LNCaP clone FGC (cell line): Measurements from ENCODE around the gene ROR2.

Source experiments
- DNase-seq: peaks from one replicate; pipeline ENCODE4 v3.0.0-alpha.2; 2011; ENCODE audit warnings: low read depth
- H3K4me3 ChIP-seq: 2 replicates; pipeline ENCODE4 v1.5.1; 2011; ENCODE audit warnings: mild to moderate bottlenecking, low read depth, low read length, control low read depth
- TF ChIP-seq, protein P1 (sequence below): IDR thresholded peaks from 2 replicates; pipeline ENCODE4 v1.5.1; 2012; ENCODE audit warnings: mild to moderate bottlenecking; ENCODE audit not compliant: control insufficient read depth, insufficient read depth; ENCODE audit errors: extremely low read depth

ROR2 gene

DNA sequence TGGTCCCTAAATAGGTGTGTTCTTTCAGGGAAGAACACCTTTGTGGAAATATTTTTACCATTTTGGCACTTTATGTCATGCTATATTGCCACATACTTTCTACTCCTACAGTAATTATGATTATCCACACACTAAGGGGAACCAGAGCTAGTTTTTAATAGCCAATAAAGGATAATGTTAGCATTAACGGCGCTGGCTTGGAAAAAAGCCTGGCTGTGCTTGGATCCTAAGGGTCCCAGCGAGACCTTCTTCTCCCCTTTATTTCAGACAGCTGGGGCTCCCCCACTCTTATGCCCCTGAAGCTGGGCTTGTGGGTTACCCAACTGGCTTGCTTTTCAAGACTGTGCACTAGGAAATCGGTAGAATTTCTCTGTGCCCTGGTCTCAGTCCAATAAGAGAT is 367.8 kb downstream of the ROR2 start:
- TF ChIP-seq, protein P1, sequence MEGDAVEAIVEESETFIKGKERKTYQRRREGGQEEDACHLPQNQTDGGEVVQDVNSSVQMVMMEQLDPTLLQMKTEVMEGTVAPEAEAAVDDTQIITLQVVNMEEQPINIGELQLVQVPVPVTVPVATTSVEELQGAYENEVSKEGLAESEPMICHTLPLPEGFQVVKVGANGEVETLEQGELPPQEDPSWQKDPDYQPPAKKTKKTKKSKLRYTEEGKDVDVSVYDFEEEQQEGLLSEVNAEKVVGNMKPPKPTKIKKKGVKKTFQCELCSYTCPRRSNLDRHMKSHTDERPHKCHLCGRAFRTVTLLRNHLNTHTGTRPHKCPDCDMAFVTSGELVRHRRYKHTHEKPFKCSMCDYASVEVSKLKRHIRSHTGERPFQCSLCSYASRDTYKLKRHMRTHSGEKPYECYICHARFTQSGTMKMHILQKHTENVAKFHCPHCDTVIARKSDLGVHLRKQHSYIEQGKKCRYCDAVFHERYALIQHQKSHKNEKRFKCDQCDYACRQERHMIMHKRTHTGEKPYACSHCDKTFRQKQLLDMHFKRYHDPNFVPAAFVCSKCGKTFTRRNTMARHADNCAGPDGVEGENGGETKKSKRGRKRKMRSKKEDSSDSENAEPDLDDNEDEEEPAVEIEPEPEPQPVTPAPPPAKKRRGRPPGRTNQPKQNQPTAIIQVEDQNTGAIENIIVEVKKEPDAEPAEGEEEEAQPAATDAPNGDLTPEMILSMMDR: no peak
- H3K4me3 ChIP-seq: no peak overlapping the region
- no peak for DNase-seq

DNA sequence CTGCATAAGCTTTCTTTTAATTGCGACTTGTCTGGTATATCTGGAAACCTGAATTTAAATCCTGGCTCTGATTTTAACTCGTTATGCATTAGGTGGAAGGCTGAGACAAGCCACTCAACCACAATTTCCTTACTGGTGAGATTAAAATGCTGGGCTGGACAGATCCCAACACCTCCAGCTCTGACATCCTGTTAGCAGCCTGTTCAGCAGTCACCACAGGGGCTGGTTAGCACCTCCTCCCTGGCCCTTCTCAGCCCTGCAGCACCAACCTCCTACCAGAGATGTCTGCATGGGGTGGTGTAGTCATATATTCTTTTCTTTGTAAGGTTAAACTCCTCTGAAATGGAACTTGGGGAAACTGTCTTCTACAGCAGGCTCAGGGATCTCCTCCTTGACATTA is 369.9 kb downstream of the ROR2 start:
- no peak for DNase-seq
- TF ChIP-seq, protein P1: no peak

DNA sequence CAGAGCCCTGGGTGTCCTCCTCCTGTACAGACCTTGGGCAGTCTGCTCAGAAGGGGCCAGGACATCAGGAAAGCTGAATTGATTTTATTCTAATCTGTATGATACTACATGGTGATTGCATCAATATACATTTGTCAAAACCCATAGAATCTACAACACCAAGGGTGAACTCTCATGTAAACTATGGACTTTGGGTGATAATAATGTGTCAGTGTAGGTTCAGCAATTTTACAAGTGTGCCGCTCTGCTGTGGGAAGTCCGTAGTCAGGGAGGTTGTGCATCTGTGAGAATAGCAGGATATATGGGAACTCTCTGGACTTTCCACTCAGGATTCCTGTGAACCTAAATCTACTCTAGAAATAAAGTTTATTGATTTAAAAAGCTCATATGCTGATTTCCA is 371.1 kb downstream of the ROR2 start:
- DNase-seq: no peak
- H3K4me3 ChIP-seq: no peak overlapping the region
- TF ChIP-seq, protein P1: no peak

More for the DNA sequence above, 369.9 kb downstream of the ROR2 start:
- H3K4me3 ChIP-seq: no peak overlapping the region

DNA sequence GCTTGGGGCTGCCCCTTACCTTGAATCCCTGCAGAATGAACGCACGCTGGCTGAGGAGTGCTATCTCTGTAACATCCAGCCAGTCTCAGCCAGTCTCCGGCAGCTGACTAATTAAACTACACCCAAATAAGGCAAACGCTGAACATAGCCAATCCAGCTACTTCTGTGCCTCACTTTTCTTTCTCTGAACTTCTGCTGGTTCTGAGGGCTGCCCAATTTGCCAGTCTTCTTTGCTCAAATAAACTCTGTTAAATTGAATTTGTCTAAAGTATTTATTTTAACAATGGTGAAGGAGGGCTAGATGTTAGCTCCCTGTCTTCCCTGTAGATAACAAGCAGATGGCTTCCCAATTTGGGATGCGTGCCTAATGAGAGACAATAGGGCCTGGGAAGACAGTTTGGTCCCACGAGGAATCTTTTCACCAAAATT is 372.4 kb downstream of the ROR2 start:
- no peak overlapping the region for H3K4me3 ChIP-seq
- TF ChIP-seq, protein P1: no peak
- DNase-seq: no peak

DNA sequence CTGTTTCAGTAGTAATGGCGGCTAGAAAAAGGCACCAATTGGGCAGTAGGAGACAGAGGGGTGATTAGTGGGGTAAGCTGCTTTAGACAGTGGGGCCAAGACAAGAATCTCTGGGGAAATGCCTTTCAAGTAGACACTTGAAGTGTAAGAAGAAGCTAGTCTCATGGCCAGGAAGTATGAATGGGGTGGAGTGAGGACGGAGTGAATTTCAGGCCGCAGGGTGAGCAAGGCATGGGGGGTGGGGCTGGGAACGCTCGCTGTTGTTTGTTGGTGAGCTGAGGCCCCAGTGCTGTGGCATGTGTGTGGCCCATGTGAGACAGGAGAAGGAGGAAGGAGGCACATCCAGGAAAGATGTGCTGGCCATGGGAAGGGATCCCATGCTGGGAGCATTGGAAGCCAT is 377.2 kb downstream of the ROR2 start:
- TF ChIP-seq, protein P1: no peak
- no peak for DNase-seq

DNA sequence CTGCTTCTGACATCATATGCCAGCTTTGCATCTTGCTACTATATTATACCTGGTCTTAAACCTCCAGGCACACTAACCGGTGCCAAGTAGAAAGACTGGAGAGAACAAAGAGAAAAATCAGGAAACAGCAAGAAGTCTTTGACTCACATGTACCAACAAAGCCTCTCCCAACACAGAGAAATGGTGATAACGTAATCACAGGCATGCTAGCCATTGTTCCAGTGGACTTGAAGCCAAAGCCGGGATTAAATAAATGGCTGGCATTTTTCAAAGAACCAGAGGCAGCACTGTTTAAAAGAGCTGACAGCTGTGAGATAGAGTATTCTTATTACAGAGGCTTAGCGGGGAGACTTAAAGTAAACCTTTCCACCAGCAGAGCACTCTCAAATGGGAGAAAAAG is 378.0 kb downstream of the ROR2 start:
- no peak for DNase-seq
- H3K4me3 ChIP-seq: no peak overlapping the region
- TF ChIP-seq, protein P1: no peak

More for the DNA sequence above, 377.2 kb downstream of the ROR2 start:
- H3K4me3 ChIP-seq: no peak overlapping the region

DNA sequence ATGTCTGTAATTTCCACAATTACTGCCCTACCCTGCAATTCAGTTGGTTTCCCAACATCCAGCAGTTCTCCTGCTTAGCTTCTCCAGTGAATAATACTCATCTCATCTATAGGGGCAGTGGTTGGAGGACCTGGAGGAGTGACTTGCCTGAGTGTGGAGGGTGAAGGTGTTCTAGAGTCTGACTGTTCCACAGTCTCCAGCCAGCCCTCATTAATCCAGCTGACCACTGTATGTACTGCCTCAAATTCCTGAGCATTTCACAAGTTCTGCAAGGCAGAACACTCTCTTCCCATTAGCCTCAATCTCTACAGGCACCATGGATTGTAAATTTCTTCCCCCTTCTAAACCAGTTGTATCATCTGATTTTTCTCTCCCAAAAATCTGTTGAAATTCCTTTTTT is 379.0 kb downstream of the ROR2 start:
- H3K4me3 ChIP-seq: no peak overlapping the region
- no peak for DNase-seq
- TF ChIP-seq, protein P1: no peak
